ENCODE results near the gene SFSWAP. TPM values are rescaled to one million over a fixed set of nuclear protein-coding genes. Genes with fewer than 3 reads are reported as not detected.

The SFSWAP gene
- polyA plus RNA-seq, 4 donors: 19.7 to 34.7 (median 33.4) TPM

DNA sequence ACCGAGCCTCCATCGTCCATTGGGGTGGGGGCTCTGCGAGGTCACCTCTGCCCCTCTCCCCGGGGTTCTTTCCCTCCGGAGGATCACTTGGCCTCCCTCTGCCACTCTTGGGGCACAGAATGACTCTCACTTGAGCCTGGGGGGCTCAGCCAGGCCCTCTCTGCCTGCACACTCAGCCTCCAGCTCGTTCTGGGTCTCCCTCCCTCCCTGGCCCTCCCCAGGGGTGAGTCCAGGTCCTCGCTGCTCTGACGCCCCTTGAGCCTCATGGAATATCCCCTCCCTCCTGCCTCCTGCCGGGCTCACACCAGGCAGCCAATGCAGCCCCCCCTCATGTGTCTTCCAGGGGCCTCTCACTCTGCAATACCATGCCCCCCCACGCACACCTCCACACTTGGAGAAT is 17.7 kb upstream of the SFSWAP start:
- WGBS, 3 donors: 56 to 75% (median 62%) methylated on average over 10 of the region's 10 CpGs
- H3K27me3 ChIP-seq (ENCODE audit: control insufficient read depth in 3 of 3, insufficient read depth in 3 of 3, low read length in 3 of 3): no peaks in the 10 kb centered on the region
- FAIRE-seq: no peak

DNA sequence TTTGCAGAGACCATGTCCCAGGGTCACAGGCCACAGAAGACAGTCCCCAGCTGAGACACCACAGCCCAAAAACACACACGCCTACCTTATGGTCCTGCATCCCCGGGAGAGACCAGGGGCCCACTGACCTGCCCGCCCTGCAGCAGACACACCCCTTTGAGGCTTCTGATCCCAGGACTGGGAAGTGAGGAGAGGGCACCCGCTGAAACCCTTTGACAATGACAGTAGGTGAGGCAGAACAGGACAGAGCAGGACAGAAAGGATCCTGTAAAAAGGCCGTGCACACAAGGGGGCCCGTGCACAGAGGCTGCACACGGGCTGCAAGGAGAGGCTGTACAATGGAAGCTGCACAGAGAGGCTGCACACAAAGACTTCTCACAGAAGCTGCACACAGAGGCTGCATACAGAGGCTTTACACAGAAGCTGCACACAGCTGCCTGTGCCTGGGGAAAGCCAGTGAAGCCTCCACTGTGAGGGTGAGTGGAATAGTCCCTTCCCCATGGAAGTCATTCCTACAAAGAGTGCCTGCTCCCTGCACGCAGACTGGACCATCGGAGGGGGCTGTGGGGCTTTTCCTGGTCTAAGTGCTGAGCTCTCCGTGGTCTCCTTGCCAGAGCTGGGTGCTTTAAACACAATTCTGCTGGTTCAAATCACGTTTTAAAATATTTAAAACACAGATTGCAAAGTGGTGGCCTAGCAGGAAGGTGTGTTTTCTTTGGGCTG is 16.6 kb upstream of the SFSWAP start:
- Histone ChIP-seq H3K9me3 (ENCODE audit: control insufficient read depth in 2 of 2, insufficient read depth in 1 of 2, low read depth in 1 of 2, low read length in 1 of 2) (no peaks in the 10 kb centered on the region), H3K27ac (ENCODE audit: low read depth in 1 of 3, low read length in 2 of 3) (no peak overlapping the region), H3K4me1 (ENCODE audit: control insufficient read depth in 3 of 3, insufficient read depth in 2 of 3, low read depth in 1 of 3, low read length in 2 of 3) (no peaks in the 10 kb centered on the region), H3K4me3 (ENCODE audit: low read depth in 1 of 3, low read length in 3 of 3) (no peak overlapping the region), H3K36me3 (ENCODE audit: control insufficient read depth in 3 of 3, insufficient read depth in 2 of 3, low read depth in 1 of 3, low read length in 3 of 3) (no peaks in the 10 kb centered on the region), H3K27me3 (ENCODE audit: control insufficient read depth in 3 of 3, insufficient read depth in 3 of 3, low read length in 3 of 3) (no peaks in the 10 kb centered on the region)
- FAIRE-seq (no peak), DNase-seq (no peak)
- 72 to 80% (median 79%) methylated on average over 11 of the region's 11 CpGs for WGBS, 3 donors

More for the DNA sequence above, 17.7 kb upstream of the SFSWAP start:
- no peaks in the 10 kb centered on the region for H3K9me3 ChIP-seq (ENCODE audit: control insufficient read depth in 2 of 2, insufficient read depth in 1 of 2, low read depth in 1 of 2, low read length in 1 of 2)
- no peaks in the 10 kb centered on the region for H3K36me3 ChIP-seq (ENCODE audit: control insufficient read depth in 3 of 3, insufficient read depth in 2 of 3, low read depth in 1 of 3, low read length in 3 of 3)
- DNase-seq: no peak
- no peak overlapping the region for H3K4me3 ChIP-seq (ENCODE audit: low read depth in 1 of 3, low read length in 3 of 3)
- no peaks in the 10 kb centered on the region for H3K4me1 ChIP-seq (ENCODE audit: control insufficient read depth in 3 of 3, insufficient read depth in 2 of 3, low read depth in 1 of 3, low read length in 2 of 3)
- H3K27ac ChIP-seq (ENCODE audit: low read depth in 1 of 3, low read length in 2 of 3): no peak overlapping the region

- H3K36me3 ChIP-seq (ENCODE audit: control insufficient read depth in 3 of 3, insufficient read depth in 2 of 3, low read depth in 1 of 3, low read length in 3 of 3): no peaks in the 10 kb centered on the region
- no peaks in the 10 kb centered on the region for H3K27me3 ChIP-seq (ENCODE audit: control insufficient read depth in 3 of 3, insufficient read depth in 3 of 3, low read length in 3 of 3)
- H3K4me3 ChIP-seq (ENCODE audit: low read depth in 1 of 3, low read length in 3 of 3): no peak overlapping the region
- no peak for FAIRE-seq
- WGBS, 3 donors: 84 to 89% (median 87%) methylated on average over 16 of the region's 16 CpGs
- no peak for DNase-seq
- H3K4me1 ChIP-seq (ENCODE audit: control insufficient read depth in 3 of 3, insufficient read depth in 2 of 3, low read depth in 1 of 3, low read length in 2 of 3): no peaks in the 10 kb centered on the region
- no peaks in the 10 kb centered on the region for H3K9me3 ChIP-seq (ENCODE audit: control insufficient read depth in 2 of 2, insufficient read depth in 1 of 2, low read depth in 1 of 2, low read length in 1 of 2)
- no peak overlapping the region for H3K27ac ChIP-seq (ENCODE audit: low read depth in 1 of 3, low read length in 2 of 3)
These were observed 14.9 kb upstream of the SFSWAP start for GRCh38 chr12:131695968-131696367.

- Histone ChIP-seq H3K36me3 (ENCODE audit: control insufficient read depth in 3 of 3, insufficient read depth in 2 of 3, low read depth in 1 of 3, low read length in 3 of 3) (no peaks in the 10 kb centered on the region), H3K27ac (ENCODE audit: low read depth in 1 of 3, low read length in 2 of 3) (no peak overlapping the region), H3K4me3 (ENCODE audit: low read depth in 1 of 3, low read length in 3 of 3) (no peak overlapping the region), H3K9me3 (ENCODE audit: control insufficient read depth in 2 of 2, insufficient read depth in 1 of 2, low read depth in 1 of 2, low read length in 1 of 2) (peaks cover 0 to 13% of the 10 kb centered on the region in 2 donors), H3K27me3 (ENCODE audit: control insufficient read depth in 3 of 3, insufficient read depth in 3 of 3, low read length in 3 of 3) (no peaks in the 10 kb centered on the region), H3K4me1 (ENCODE audit: control insufficient read depth in 3 of 3, insufficient read depth in 2 of 3, low read depth in 1 of 3, low read length in 2 of 3) (no peaks in the 10 kb centered on the region)
- WGBS, 3 donors: 37 to 63% (median 47%) methylated on average over 12 of the region's 12 CpGs
- FAIRE-seq (no peak), DNase-seq (no peak)
These were observed 12.6 kb upstream of the SFSWAP start for GRCh38 chr12:131698286-131698685.

GRCh38 chr12:131699434-131699833 is 11.5 kb upstream of the SFSWAP start:
- Histone ChIP-seq H3K4me1 (ENCODE audit: control insufficient read depth in 3 of 3, insufficient read depth in 2 of 3, low read depth in 1 of 3, low read length in 2 of 3) (no peaks in the 10 kb centered on the region), H3K4me3 (ENCODE audit: low read depth in 1 of 3, low read length in 3 of 3) (no peak overlapping the region), H3K27me3 (ENCODE audit: control insufficient read depth in 3 of 3, insufficient read depth in 3 of 3, low read length in 3 of 3) (no peaks in the 10 kb centered on the region), H3K9me3 (ENCODE audit: control insufficient read depth in 2 of 2, insufficient read depth in 1 of 2, low read depth in 1 of 2, low read length in 1 of 2) (peaks cover 0 to 18% of the 10 kb centered on the region in 2 donors), H3K27ac (ENCODE audit: low read depth in 1 of 3, low read length in 2 of 3) (no peak overlapping the region), H3K36me3 (ENCODE audit: control insufficient read depth in 3 of 3, insufficient read depth in 2 of 3, low read depth in 1 of 3, low read length in 3 of 3) (no peaks in the 10 kb centered on the region)
- DNase-seq: no peak
- WGBS, 3 donors: 71 to 84% (median 81%) methylated on average over 5 of the region's 5 CpGs
- FAIRE-seq: no peak

- no peak for DNase-seq
- no peak for FAIRE-seq
- peaks cover 0 to 22% of the 10 kb centered on the region in 2 donors for H3K9me3 ChIP-seq (ENCODE audit: control insufficient read depth in 2 of 2, insufficient read depth in 1 of 2, low read depth in 1 of 2, low read length in 1 of 2)
- no peaks in the 10 kb centered on the region for H3K27me3 ChIP-seq (ENCODE audit: control insufficient read depth in 3 of 3, insufficient read depth in 3 of 3, low read length in 3 of 3)
- 77 to 86% (median 80%) methylated on average over 8 of the region's 8 CpGs for WGBS, 3 donors
- H3K27ac ChIP-seq (ENCODE audit: low read depth in 1 of 3, low read length in 2 of 3): no peak overlapping the region
- no peak overlapping the region for H3K4me3 ChIP-seq (ENCODE audit: low read depth in 1 of 3, low read length in 3 of 3)
- H3K4me1 ChIP-seq (ENCODE audit: control insufficient read depth in 3 of 3, insufficient read depth in 2 of 3, low read depth in 1 of 3, low read length in 2 of 3): no peaks in the 10 kb centered on the region
- no peaks in the 10 kb centered on the region for H3K36me3 ChIP-seq (ENCODE audit: control insufficient read depth in 3 of 3, insufficient read depth in 2 of 3, low read depth in 1 of 3, low read length in 3 of 3)
These were observed 10.6 kb upstream of the SFSWAP start for GRCh38 chr12:131700271-131700670.

DNA sequence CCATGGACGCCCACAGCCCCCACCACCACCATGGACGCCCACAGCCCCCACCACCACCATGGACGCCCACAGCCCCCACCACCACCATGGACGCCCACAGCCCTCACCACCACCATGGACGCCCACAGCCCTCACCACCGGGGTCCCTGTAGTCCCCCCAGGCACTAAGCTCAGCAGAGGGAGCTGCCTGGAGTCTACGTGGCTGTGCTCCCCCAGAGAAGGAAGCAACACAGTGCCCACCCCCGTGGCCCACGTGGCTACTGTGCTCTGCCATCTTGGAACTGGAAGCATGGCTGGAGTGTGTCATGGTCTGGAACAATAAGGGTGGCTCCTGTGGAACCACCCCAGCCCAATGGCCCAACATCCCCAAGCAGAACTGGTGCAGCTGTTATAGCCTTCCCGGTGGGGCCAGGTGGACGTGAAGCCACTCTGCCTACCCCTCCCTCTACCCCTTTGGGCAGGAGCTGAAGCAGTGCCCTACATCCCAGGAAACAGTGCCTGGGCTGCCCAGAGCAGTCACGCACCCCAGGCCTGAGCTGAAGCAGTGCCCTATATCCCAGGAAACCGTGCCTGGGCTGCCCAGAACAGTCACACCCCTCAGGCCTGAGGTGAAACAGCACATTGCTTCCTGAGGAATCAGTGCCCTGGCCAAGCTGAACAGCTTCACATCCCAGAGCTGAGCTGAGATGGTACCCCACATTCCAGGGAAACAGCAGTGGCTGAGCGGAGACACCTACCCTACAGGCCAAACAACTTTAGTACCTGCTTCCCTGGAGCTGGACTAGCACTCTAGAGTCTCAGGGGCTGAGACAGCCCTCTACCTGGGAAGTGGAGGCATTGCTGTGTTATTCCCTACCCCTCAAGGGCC is 9.0 kb upstream of the SFSWAP start:
- Histone ChIP-seq H3K27me3 (ENCODE audit: control insufficient read depth in 3 of 3, insufficient read depth in 3 of 3, low read length in 3 of 3) (no peaks in the 10 kb centered on the region), H3K9me3 (ENCODE audit: control insufficient read depth in 2 of 2, insufficient read depth in 1 of 2, low read depth in 1 of 2, low read length in 1 of 2) (peaks cover 0 to 24% of the 10 kb centered on the region in 2 donors), H3K4me3 (ENCODE audit: low read depth in 1 of 3, low read length in 3 of 3) (no peak overlapping the region), H3K4me1 (ENCODE audit: control insufficient read depth in 3 of 3, insufficient read depth in 2 of 3, low read depth in 1 of 3, low read length in 2 of 3) (no peaks in the 10 kb centered on the region), H3K36me3 (ENCODE audit: control insufficient read depth in 3 of 3, insufficient read depth in 2 of 3, low read depth in 1 of 3, low read length in 3 of 3) (no peaks in the 10 kb centered on the region), H3K27ac (ENCODE audit: low read depth in 1 of 3, low read length in 2 of 3) (no peak overlapping the region)
- DNase-seq (no peak), FAIRE-seq (no peak)
- WGBS, 3 donors: 87 to 90% (median 89%) methylated on average over 10 to 12 of the region's 14 CpGs

DNA sequence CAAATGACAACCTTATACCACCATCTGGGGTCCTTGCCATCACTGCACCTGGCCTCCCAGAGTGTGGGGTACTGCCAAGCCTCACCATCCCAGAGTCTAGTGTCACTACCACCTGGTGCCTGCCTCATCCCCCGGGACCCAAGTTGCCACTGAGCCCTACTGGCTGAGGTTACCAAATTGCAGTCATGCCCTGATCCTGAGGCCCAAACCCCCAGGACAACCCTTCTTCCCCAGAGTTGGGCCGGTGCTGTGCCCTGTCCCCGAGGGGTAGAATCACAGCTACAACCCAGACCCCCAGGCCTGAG is 8.4 kb upstream of the SFSWAP start:
- Histone ChIP-seq H3K9me3 (ENCODE audit: control insufficient read depth in 2 of 2, insufficient read depth in 1 of 2, low read depth in 1 of 2, low read length in 1 of 2) (peaks cover 0 to 24% of the 10 kb centered on the region in 2 donors), H3K4me1 (ENCODE audit: control insufficient read depth in 3 of 3, insufficient read depth in 2 of 3, low read depth in 1 of 3, low read length in 2 of 3) (no peaks in the 10 kb centered on the region), H3K27me3 (ENCODE audit: control insufficient read depth in 3 of 3, insufficient read depth in 3 of 3, low read length in 3 of 3) (no peaks in the 10 kb centered on the region), H3K36me3 (ENCODE audit: control insufficient read depth in 3 of 3, insufficient read depth in 2 of 3, low read depth in 1 of 3, low read length in 3 of 3) (no peaks in the 10 kb centered on the region), H3K4me3 (ENCODE audit: low read depth in 1 of 3, low read length in 3 of 3) (no peak overlapping the region), H3K27ac (ENCODE audit: low read depth in 1 of 3, low read length in 2 of 3) (no peak overlapping the region)
- no peak for FAIRE-seq
- no peak for DNase-seq
- 91 to 94% (median 93%) methylated on average over 3 of the region's 3 CpGs for whole genome bisulfite sequencing, 3 donors
